ENCODE results near the gene ATP12A.

The ATP12A gene

GRCh38 chr13:24748061-24748400 is 67.8 kb downstream of the ATP12A start:
- Histone ChIP-seq H3K36me3 (ENCODE audit: control insufficient read depth, insufficient read depth, low read length) (no peaks in the 10 kb centered on the region), H3K27me3 (replicated peaks; ENCODE audit: control insufficient read depth, insufficient read depth, low read length) (peaks cover 4% of the 10 kb centered on the region), H3K4me3 (replicated peaks; ENCODE audit: low read depth, low read length) (peak overlapping the region; percentile 42)
- TF ChIP-seq CTCF (IDR thresholded peaks at IDR 0.05; ENCODE audit: insufficient read depth, low read length, poor library complexity, severe bottlenecking) = no peak
- DNase-seq (ENCODE audit: extremely low read depth, insufficient read length) = no peak

DNA sequence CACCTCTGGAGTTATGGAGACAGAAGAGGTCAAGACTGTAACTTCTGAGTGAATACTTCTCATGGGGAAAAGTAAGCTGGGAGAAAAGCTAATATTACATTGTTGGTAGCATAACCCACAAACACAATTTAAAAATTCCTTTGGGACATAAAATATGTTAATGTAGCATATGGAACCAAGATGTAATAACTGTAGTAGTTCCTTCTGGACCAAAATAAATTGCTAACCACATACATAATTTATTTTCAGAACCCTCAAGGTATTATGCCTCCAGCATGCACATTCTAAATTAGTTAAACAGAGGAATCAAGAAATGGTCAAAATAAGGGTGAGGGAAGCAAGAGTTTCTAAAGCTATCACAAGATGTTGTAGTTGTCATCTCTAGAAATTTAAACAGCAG is 79.0 kb downstream of the ATP12A start:
- H3K27me3 ChIP-seq (replicated peaks; ENCODE audit: control insufficient read depth, insufficient read depth, low read length) = no peaks in the 10 kb centered on the region
- no peaks in the 10 kb centered on the region for H3K36me3 ChIP-seq (ENCODE audit: control insufficient read depth, insufficient read depth, low read length)
- no peak for TF ChIP-seq CTCF (IDR thresholded peaks at IDR 0.05; ENCODE audit: insufficient read depth, low read length, poor library complexity, severe bottlenecking)
- no peak for DNase-seq (ENCODE audit: extremely low read depth, insufficient read length)
- no peak overlapping the region for H3K4me3 ChIP-seq (replicated peaks; ENCODE audit: low read depth, low read length)
